NOMO-1 treated with DMSO at 0.1 percent for 48 hours (cell line): ENCODE measurements around the gene ZBP1.

Source experiments
- DNase-seq: peaks from one replicate; lab custom pipeline; 2025; ENCODE audit not compliant: unreplicated experiment; lab: John Stamatoyannopoulos, UW

ZBP1 gene

DNA sequence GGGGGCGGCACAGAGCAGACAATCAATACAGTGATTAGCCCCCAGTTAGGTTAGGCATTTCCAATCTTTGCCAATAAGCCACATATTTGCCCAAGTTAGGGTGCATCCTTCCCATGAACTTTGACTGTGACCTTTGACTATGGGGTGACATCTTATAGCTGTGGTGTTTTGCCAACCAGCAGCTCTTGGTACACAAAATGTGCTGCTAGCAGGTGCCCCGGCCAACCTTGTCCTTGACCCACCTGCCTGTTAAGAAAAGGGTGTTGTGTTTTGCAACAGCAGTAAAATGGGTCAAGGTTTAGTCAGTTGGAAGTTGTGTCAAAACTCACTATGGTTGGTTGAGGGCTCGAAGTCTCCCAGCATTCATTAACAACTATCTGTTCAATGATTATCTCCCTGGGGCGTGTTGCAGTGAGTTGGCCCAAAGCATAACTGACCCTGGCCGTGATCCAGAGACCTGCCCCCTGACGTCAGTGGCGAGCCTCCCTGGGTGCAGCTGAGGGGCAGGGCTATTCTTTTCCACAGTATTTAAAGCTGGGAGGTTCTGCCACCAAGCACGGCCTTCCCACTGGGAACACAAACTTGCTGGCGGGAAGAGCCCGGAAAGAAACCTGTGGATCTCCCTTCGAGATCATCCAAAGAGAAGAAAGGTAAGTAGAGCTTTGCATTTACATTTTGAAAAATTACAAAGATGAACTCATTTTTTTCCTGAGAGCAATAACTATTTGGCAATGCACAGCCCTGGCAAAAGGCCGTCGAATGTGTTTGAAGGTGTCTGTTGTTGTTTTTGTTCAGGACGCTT lies 59.5 kb downstream of the ZBP1 start, which contains the start of gene PCK1:
Gene PCK1 (plus strand): TSS at position 557 of the 802 bp plus-strand sequence. CDS start 302 bp downstream, outside the sequence.
- no peak for DNase-seq

DNA sequence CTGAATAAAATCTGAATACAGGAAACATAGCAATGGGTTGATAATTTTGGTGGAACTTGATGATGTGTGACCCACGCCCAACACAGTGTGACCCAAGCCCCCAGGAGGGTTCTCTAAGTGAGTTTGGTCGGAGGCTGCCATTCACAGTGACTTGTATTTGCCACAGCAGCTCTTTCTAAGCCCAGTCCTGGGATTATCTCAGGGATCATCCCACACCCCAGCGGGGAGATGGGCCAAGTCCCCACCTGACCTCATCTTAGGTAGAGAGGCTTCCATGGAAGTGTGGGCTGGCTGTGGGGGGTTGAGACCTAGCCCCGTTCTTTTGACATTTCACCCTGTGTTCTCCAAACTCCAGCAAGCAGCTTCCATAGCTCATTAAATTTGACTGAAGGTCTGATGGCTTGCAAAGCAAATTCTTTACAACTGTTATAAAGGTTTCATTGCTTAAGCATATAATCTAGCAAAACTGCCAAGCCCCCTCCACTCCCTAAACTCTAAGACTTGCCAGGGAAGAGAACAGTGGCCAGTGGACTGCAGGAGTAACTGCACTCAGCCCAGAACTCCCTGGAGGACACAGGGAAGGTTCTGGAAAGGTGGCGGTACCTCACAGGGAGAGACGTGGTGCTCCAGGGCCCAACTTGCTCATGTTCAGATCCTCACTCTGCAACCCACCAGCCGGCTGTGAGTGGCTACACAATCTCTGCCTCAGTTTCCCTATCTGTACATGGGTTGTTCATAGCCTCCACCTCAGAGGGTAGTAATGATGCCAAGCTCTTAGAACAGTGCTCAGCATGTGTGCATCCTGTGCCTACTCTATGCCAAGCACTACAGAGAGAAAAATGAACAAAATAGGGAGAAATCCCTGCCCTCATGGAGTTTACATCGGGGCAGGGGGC lies 60.3 kb downstream of the ZBP1 start:
- no peak for DNase-seq

DNA sequence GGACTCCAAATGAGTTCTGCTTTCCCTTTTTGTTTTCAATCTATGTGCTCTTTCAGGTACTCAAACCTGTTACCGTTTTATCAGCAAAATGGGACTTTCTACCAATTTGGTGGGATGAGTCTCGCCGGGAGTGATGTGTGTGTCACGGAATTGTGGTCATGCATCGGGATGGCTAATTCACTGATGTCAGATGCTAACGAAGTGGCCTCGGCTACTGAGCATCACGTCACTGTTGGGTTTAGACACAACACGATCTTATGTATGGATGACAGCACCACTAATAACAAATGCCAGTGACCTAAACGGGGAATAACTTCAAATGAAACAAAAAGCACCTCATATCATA lies 61.0 kb downstream of the ZBP1 start:
- DNase-seq: no peak

DNA sequence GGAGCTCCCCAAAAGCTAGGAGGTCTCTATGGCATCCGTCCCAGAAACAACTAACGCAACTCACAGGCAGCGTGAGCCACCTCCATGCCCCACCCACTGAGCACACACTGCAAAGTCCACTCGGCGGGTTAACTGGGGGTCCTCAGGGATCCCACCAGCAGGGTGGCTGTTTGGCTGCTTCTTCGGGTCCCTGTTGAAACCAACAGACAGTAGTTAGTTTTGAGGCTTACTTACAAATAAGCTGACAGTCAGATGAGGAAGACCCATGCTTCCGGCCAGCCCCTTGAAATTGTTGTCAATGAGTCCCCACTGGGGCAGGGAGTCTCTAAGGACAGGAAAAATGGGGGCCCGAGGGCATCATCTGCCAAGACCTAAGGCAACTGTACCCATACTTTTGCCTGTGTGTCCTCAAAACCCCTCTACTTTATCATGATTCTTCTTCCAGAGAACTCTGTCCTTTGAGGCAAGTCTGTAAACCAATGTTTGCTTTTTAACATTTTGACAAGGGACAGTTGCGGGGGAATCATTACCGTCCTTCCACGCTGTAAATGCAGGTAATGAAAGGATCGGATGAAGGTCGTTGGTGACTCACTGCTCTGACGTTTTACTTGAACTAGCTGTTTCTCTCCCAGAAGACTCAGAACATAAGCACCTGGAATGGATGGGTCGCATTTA lies 61.5 kb downstream of the ZBP1 start:
- no peak for DNase-seq

DNA sequence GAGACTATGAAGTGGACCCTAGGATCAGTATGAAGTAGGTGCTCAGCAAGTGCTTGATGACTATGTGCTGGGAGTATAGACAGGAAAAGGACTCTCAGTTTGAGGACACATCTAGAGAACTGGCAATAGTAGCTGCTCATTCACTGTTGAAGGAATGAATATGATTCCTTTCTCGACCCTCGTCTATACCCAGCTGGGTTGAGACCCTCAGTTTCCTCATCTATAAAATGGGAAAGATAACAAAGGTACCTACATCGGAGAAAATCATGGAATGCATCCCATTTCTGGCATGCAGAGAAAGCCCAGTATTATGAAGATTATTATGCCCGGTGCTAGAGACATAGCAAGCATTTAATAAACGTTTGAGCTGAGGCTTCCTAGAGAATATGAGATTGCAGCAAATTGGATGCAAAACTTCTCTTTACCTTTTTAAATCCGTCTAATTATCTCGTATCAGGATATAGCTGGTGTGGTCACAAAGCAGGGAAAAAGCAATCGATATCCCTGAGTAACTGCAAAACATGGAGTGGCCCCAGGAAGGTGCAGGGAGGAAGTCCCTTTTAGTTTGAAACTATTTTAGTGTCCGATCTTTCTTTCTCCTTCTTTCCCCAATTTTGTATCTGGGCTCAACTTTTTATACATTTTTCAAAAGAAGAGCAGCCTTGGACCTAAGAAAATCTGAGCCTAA lies 62.2 kb downstream of the ZBP1 start:
- DNase-seq: no peak

DNA sequence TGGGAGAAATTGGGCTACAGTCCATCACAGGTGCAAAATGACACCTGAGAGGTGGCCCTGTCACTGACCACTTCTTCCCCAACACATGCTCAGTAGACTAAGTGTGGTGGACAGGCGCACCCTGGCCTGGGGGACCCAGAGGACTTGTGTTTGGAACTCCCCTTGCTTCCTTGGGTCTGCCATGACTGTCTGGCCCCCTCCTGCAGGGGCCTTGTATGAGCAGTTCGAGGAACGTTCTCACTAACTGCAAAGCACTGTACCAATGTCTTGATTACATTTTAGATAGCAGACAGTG lies 63.3 kb downstream of the ZBP1 start:
- no peak for DNase-seq

DNA sequence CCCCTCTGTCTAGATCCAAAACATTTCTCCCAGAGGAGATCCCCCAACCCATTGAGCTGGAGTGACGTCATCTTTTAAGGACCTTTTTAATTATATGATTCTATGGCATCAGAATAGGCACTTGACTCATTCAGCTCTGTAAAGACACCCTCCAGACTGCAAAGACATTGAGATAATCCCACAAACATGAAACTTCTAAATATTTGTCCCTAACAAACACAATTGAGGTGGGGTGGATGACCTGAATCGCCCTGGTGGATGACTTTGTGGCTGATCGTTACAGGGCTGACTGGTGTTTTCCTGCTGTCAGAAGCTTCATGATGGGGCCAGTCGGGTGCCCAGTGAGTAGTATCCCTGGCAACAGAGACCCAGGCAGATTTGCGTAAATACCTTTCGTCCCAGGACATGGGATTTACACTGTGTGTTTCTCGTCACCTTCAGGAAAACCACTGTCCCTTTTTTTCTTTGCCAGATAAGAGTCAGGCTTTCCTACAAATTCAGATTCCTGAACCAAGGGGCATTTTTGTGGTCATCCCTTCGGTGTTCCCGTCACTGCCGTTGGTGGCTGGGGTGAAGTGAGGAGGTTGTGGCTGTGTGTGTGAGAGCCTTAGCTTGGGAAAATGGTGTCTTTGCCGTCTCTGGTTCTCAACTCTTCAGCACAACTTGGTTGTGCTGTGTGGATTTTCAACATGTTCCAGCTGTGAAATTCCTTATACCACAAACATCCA lies 64.6 kb downstream of the ZBP1 start:
- DNase-seq: no peak
